ENCODE measurements around the gene PLA2G15. TPM values are rescaled to one million over a fixed set of nuclear protein-coding genes. Genes with fewer than 3 reads are reported as not detected.

Gene PLA2G15
- total and polyA plus RNA-seq, 2 of the 13 experiments (the other 11 are each of a cell fraction or from before 2014, with no cell fraction given): 14.4 to 23.7 TPM

- TF ChIP-seq E2F5 (CRISPR knock-in tag; conservative IDR thresholded peaks at IDR 0.05): no peak
- no peak; the same call in 1 of the 2 replicates for TF ChIP-seq GABPB1 (CRISPR knock-in tag; IDR thresholded peaks at IDR 0.05)
- TF ChIP-seq TIGD3 (CRISPR knock-in tag; IDR thresholded peaks at IDR 0.05; ENCODE audit: borderline replicate concordance): no peak
- TF ChIP-seq MTERF4 (CRISPR knock-in tag; IDR thresholded peaks at IDR 0.05): 0 out of 2 replicates have a peak, but pooled peaks have one; percentile 24
- no peak for TF ChIP-seq ZSCAN30 (CRISPR knock-in tag; IDR thresholded peaks at IDR 0.05)
- TF ChIP-seq SNAPC5 (CRISPR knock-in tag; IDR thresholded peaks at IDR 0.05; ENCODE audit: borderline replicate concordance): no peak; the same call in 1 of the 2 replicates
- no peak for TF ChIP-seq BORCS8-MEF2B (CRISPR knock-in tag; IDR thresholded peaks at IDR 0.05)
- no peak for TF ChIP-seq SRSF9 (IDR thresholded peaks at IDR 0.05; ENCODE audit: borderline replicate concordance, insufficient read depth, low read depth, low read length, poor library complexity, severe bottlenecking)
- 0 out of 2 replicates have a peak, but pooled peaks have one; percentile 34 for TF ChIP-seq ZNF589 (CRISPR knock-in tag; conservative IDR thresholded peaks at IDR 0.05)
- TF ChIP-seq PATZ1 (CRISPR knock-in tag; IDR thresholded peaks at IDR 0.05): peak; percentile 82
- no peak for TF ChIP-seq PREB (CRISPR knock-in tag; IDR thresholded peaks at IDR 0.05)
- TF ChIP-seq KDM6A (CRISPR knock-in tag; IDR thresholded peaks at IDR 0.05; ENCODE audit: low read depth): peak; percentile 63
- 0 out of 2 replicates have a peak, but pooled peaks have one; percentile 57 for TF ChIP-seq FLYWCH1 (CRISPR knock-in tag; IDR thresholded peaks at IDR 0.05)
- TF ChIP-seq FOXJ3 (CRISPR knock-in tag; IDR thresholded peaks at IDR 0.05; ENCODE audit: borderline replicate concordance): peak; percentile 52; the same call in 1 of the 2 replicates
- TF ChIP-seq SIX1 (CRISPR knock-in tag; IDR thresholded peaks at IDR 0.05; ENCODE audit: borderline replicate concordance): peak; percentile 84; the same call in 1 of the 2 replicates
- TF ChIP-seq SP4 (CRISPR knock-in tag; IDR thresholded peaks at IDR 0.05): no peak
- TF ChIP-seq NFE2L2 (IDR thresholded peaks at IDR 0.05; ENCODE audit: low read length): no peak
- peak; percentile 56; the same call in 1 of the 2 replicates for TF ChIP-seq HNRNPL (IDR thresholded peaks at IDR 0.05; ENCODE audit: low read depth, low read length)
- TF ChIP-seq ZNF275 (CRISPR knock-in tag; IDR thresholded peaks at IDR 0.05; ENCODE audit: borderline replicate concordance): peak; percentile 92; the same call in 1 of the 2 replicates
- TF ChIP-seq ZNF891 (CRISPR knock-in tag; IDR thresholded peaks at IDR 0.05): peak; percentile 16; the same call in 1 of the 2 replicates
These were observed 20.1 kb downstream of the PLA2G15 start (continued) for GRCh38 chr16:68265078-68265920.

Measured in HepG2 (cell line).